ENCODE data around the gene TMEM237.

Gene TMEM237

DNA sequence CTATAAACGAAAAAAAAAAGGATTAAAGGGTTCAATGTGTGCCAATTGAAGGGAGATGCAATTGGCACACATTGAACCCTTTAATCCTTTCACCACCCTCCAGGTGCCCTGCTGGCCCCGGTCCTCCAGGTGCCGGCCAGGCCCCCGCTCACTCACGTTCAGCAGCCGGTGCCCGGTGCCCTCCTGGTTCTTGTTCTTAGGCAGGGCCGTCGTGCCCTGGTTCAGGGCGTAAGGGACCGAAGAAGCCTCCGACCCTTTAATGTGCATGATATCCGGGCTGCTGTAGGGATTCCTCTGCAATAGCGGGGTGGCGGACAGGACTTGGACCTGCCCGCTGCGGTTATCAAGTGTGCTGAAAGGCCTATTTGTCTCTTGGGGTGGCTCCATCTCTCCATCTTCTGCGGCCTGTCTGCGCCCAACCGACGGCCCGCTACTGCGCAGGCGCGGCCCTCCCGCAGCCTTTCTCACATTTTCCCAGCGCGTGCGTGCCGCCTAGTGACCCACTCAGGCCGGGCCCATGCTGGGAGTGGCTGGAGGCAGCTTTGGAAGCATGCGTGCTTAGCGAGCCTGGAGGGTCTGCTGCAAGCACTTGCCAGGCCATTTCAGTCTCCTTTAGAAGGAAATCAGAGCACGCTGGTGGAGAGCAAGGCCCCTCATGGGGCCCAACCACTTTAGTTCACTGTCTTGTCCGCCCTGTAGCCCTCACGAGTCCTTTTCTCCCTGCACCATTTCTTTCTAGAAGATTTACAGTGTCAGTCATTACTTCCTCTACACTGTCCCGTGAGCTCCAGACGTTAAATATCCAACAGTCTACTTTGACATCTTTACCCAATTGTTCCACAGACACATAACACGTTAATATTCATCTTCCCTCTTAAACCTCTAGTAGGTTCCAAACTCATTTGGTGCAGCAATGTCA, 24.3 kb downstream of the TMEM237 start:
- Histone ChIP-seq H3K36me3 (peaks cover 10% of the 10 kb centered on the region), H3K27me3 (no peaks in the 10 kb centered on the region), H3K9me3 (no peaks in the 10 kb centered on the region; the same call in 1 of the 2 replicates), H3K4me1 (no peaks in the 10 kb centered on the region), H3K4me3 (ENCODE audit: low read depth, low read length) (no peak overlapping the region)
- TF ChIP-seq, protein P1, sequence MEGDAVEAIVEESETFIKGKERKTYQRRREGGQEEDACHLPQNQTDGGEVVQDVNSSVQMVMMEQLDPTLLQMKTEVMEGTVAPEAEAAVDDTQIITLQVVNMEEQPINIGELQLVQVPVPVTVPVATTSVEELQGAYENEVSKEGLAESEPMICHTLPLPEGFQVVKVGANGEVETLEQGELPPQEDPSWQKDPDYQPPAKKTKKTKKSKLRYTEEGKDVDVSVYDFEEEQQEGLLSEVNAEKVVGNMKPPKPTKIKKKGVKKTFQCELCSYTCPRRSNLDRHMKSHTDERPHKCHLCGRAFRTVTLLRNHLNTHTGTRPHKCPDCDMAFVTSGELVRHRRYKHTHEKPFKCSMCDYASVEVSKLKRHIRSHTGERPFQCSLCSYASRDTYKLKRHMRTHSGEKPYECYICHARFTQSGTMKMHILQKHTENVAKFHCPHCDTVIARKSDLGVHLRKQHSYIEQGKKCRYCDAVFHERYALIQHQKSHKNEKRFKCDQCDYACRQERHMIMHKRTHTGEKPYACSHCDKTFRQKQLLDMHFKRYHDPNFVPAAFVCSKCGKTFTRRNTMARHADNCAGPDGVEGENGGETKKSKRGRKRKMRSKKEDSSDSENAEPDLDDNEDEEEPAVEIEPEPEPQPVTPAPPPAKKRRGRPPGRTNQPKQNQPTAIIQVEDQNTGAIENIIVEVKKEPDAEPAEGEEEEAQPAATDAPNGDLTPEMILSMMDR (IDR thresholded peaks at IDR 0.05; ENCODE audit: low read depth, low read length) = no peak
- no peak for DNase-seq

DNA sequence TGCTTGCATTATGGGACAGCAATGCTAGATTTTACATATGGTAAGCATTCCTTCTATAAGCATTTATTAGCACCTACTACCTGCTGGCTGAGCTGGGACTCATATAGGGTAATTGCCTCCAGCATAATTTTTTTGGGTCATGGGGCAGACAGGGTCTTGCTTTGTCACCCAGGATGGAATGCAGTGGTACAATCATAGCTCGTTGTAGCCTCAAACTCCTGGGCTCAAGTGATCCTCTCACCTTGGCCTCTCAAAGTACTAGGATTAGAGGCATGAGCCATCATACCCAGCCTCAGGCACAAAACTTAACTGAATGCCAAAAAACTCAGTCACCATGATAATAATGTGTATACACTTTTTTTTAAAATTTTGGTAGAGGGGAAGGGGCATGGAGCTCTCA, 35.3 kb downstream of the TMEM237 start:
- Histone ChIP-seq H3K9me3 (no peaks in the 10 kb centered on the region), H3K27me3 (no peaks in the 10 kb centered on the region), H3K4me3 (ENCODE audit: low read depth, low read length) (no peak overlapping the region), H3K4me1 (no peaks in the 10 kb centered on the region), H3K36me3 (no peaks in the 10 kb centered on the region)
- TF ChIP-seq, protein P1 (IDR thresholded peaks at IDR 0.05; ENCODE audit: low read depth, low read length) = no peak
- DNase-seq = no peak

DNA sequence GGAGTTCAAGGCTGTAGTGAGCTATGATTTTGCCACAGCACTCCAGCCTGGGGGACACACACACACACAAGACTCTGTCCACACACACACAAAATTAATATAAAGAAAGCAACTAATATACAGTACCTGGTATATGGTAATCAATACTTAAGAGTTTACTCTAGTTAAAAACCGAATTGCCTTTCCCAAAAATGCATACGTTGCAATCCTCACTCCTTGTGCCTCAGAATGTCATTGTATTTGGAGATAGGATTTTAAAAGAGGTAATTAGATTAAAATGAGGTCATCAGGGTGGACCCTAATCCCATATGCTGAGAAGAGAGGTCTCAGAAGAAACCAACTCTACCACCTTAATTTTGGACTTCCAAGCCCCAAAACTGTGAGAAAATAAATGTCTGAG, 35.7 kb downstream of the TMEM237 start:
- no peak for DNase-seq
- Histone ChIP-seq H3K36me3 (no peaks in the 10 kb centered on the region), H3K27me3 (no peaks in the 10 kb centered on the region), H3K9me3 (no peaks in the 10 kb centered on the region), H3K4me1 (no peaks in the 10 kb centered on the region), H3K4me3 (ENCODE audit: low read depth, low read length) (no peak overlapping the region)
- TF ChIP-seq, protein P1 (IDR thresholded peaks at IDR 0.05; ENCODE audit: low read depth, low read length) = no peak

DNA sequence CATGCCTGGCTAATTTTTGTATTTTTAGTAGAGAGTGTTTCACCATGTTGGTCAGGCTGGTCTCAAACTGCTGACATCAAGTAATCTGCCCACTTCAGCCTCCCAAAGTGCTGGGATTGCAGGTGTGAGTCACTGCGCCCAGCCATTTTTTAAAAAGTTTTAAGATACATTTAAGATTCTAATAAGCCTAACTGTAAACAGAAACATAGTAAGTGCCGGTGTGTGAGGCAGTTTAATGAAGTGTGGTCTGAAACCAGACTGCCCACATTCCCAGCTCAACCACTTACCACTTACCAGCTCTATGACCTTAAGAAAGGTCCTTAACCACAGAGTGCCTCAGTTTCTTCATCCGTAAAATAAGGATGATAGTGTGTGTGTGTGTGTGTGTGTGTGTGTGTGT, 42.4 kb downstream of the TMEM237 start:
- no peaks in the 10 kb centered on the region for H3K9me3 ChIP-seq
- no peaks in the 10 kb centered on the region for H3K4me1 ChIP-seq
- DNase-seq = no peak

DNA sequence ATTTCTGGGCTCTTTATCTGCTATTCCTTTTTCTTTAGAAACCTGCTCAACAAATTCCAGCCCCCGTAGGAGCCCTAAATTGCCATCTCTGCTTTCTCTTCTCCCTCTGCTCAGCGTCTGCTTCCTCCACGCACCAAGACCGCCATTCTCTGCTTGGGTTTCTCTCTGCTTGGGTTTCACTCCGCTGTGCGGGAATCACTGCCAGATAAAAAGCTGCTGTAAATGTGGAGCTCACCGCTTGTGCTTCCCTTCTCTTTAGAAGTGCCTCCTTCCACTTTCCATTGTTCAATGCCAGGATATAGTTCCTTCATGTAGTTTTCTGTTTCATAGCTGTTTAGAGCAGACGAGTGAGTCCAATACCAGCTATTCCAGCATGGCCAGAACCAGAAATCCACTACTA, 45.9 kb downstream of the TMEM237 start:
- DNase-seq = no peak
- TF ChIP-seq, protein P1 (IDR thresholded peaks at IDR 0.05; ENCODE audit: low read depth, low read length) = no peak
- Histone ChIP-seq H3K4me1 (no peaks in the 10 kb centered on the region), H3K9me3 (no peaks in the 10 kb centered on the region), H3K27me3 (no peaks in the 10 kb centered on the region), H3K36me3 (no peaks in the 10 kb centered on the region), H3K4me3 (ENCODE audit: low read depth, low read length) (no peak overlapping the region)

More for the DNA sequence above, 42.4 kb downstream of the TMEM237 start:
- TF ChIP-seq, protein P1 (IDR thresholded peaks at IDR 0.05; ENCODE audit: low read depth, low read length) = no peak
- Histone ChIP-seq H3K27me3 (no peaks in the 10 kb centered on the region), H3K36me3 (no peaks in the 10 kb centered on the region), H3K4me3 (ENCODE audit: low read depth, low read length) (no peak overlapping the region)

DNA sequence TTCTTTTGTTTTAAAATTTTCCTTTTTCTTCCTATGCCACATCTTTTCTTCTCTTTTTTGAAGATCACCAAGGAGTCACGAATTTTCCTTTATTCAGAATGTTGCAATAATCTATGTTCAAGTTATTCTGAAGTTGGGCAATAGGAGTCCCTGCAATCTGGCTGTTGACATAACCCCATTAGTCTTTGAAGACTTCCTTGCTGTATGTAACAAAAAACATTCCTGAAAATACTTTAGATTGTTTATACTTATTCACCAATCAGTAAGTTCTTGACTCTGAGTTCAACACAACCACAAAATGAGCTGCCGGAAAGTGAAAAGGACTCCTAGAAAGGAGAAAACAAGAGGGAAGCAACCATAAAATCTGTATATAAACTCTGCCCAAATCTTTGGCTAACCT, 62.8 kb downstream of the TMEM237 start:
- no peaks in the 10 kb centered on the region for H3K27me3 ChIP-seq
- no peaks in the 10 kb centered on the region for H3K36me3 ChIP-seq
- DNase-seq = no peak
- H3K4me1 ChIP-seq = no peaks in the 10 kb centered on the region
- H3K9me3 ChIP-seq = no peaks in the 10 kb centered on the region
- H3K4me3 ChIP-seq (ENCODE audit: low read depth, low read length) = no peak overlapping the region
- TF ChIP-seq, protein P1 (IDR thresholded peaks at IDR 0.05; ENCODE audit: low read depth, low read length) = no peak
